GM18868 (cell line): ENCODE measurements around the gene BICD2.

Experiments used
- ATAC-seq: cut with Tn5 transposase; IDR thresholded peaks from one replicate; pipeline ENCODE4 v1.9.1; 2021; ENCODE audit warnings: mild to moderate bottlenecking, moderate library complexity; ENCODE audit not compliant: unreplicated experiment

BICD2 gene

DNA sequence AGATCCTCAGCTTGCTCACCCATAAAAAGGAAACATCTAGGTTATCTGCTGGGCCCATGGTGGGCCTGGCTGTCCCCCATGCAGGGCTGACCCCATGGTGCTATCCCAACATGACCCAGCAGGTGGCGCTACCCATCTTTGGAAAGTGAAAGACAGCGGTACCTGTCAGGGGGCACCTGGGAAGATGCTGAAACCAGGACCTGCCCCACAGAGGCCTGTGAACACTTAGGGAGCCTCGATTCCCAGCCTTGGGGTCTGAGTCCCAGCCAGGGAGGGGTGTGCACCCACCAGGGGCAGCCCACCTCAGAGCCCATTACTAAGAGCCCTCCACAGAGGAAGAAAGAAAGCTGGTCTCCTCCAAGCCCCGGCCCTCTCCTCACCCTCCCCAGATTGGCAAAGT is 48.1 kb downstream of the BICD2 start:
- ATAC-seq, result peak; percentile 53

DNA sequence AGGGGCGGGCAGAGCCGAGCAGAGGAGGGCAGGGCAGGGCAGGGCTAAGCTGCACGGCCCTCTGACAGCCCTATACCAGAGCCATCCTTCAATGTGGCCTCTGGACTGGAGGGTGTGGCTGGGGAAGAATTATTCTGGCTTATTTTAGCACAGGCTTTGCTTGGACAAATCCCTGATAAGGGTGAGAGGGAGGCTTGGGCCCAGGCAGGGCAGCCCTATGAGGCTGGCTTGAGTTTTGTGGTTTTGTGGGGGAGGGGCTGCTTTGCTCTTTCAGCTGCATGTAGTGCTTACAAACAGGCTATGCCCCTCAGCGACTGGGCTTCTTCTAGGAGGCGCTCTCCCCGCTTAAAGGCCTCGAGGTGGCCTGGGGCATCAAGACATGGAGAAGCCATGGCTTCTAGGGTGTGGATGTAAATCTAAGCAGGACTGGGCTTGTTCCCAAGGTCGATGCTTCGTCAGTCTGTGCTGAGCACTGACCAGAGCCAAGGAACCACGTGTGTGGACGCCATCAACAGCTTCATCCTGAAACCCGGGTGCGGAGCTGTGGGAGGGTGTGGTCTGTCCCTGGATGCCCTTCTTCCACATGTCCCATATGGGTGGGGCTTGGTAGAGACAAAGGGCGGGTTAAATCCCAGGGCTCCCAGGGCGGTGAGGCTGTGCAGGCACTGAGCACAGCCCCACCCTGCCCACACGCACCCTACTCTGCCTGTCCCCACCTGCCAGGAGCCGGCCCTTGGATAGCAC is 49.0 kb downstream of the BICD2 start:
- no peak for ATAC-seq

DNA sequence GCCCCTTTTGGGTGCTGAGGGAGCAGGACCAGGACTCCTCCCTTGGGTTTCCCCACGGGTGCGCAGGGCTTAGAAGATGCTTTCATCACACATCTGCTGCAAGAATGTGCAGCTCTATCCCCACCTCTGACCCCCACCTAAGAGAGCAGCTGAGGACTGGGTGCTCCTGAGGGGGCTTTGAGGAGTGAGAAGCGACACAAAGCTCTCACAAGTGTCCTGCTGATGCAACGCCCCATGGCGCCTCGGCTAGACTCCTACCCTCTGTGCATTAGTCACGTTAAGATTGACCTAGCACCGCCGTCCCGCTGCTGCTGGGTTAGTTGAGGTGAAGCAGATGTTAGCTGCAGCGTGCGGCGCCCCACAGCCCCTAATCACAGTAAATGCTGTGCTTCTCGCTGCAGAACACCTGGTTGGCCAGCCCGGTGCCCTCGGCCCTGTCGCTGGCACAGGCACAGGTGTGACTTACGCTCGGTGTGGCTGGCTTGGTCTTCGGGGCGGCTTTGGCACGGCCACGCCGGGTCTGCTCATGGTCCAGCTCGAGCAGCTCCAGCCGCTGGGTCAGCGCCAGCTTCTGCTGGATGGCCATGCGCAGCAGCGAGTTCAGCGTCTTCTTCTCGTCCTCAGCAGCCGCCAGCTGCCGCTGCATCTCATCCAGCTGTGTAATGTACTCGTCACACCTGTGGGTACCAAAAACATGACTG is 49.7 kb downstream of the BICD2 start:
- no peak for ATAC-seq

DNA sequence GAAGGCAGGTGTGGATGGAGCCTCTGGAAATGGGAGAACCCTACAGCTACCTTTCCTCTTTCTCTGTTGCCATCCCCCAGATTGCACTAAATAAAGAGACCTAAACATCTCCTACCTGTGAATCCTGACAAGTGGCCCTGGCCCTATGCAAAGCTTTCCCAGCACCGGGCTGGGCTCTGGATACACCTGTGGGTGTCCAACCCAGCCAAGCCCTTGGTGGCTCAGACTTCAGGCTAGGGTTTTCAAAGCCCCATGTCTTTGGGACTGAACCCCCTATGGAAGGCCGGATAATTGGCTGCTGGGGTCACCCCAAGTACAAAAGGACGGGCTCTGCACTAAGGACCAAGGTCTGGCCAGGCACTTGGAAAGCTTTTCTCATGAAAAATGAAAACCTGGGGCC is 50.6 kb downstream of the BICD2 start:
- no peak for ATAC-seq

DNA sequence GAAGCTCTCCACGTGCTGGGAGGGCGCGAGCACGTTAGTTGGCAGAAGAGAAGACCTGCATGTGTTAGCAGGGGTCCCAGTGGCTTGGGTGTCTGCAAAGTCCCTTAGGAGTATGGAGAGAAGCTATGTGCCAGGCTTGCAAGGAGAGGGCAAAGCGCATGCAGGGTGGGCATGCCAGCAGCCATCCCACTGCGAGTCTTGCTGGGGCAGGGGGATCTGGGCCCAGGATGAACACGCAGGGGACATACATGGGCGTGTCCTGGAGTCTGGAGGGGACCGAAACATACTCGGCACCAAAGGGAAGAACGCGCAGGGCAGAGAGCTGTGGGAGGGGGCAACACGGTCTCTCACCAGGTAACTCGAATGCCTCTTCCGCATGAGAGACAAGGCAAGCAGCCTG is 51.1 kb downstream of the BICD2 start:
- ATAC-seq, result no peak

DNA sequence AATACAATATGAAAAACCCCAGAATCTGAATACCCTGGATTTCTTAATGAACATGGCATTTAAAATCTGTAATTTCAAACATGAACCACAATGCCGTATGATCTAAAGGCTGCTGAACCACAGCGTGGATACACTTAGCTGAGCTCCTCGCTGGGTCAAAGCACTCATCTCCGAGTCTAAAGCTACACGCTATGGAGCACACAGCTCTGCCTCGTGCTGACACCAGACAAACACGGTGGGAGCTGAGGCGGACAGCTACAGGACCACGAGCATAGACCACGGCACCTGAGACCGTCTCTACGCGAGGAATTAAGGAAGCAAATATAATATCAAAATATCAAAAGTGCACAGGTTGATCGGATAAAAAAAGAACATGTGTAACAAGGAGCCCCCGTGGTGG is 51.9 kb downstream of the BICD2 start:
- no peak for ATAC-seq

DNA sequence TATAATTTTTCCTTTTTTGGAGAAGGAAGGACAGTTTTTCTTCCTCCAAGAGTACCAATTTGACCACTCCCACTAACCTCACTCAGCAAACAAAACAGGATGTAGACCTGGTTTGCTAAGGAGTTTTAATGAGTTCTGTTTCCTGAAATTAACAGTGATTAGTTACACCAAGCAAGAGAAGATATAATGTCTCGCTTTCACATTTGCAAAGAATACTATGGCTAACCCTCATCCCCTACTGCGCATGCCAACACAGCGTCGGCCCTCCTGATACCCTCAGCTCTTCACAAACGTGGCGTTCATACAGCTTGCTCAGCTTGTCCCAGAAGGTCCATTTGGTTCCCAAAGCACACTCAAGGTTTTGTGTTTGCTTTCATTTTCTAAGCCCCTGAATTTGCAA is 52.8 kb downstream of the BICD2 start:
- no peak for ATAC-seq

DNA sequence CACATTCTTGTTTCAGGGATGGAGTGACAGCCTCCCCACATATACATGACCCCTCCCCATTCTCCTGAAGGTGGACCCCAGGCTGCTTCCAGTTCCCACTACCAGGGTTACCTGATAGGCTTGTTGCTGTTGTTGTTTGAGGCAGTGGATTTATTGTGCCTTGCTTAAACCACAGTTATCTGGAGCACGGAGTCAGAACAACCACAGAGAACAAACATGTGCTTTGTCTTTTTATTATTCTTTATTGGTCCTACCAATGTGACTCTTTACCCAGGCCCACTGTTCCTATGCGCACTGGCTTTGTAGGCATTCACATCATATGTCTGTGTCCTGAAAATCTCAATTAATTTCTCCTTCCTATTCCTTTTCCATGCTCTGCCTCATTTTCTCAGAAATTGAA is 53.5 kb downstream of the BICD2 start:
- no peak for ATAC-seq

DNA sequence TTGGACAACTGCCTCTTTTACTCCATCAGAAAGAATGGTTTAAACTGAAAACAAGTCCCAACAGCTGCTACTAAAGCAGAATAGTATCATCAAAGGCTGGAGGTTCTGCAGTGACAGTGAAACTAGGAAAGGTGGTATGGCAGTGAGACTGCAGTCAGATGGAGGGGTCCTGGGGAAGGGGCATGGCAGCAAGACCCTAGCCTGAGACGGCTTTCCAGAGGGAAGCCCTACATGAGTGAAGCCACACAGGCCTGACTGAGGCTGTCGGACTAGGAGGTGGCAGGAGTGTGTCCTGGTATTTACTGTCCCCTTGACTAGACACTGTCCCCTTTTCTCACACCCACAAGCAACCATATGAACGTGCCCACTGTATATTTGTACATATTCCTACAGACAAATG is 54.3 kb downstream of the BICD2 start:
- ATAC-seq, result no peak

DNA sequence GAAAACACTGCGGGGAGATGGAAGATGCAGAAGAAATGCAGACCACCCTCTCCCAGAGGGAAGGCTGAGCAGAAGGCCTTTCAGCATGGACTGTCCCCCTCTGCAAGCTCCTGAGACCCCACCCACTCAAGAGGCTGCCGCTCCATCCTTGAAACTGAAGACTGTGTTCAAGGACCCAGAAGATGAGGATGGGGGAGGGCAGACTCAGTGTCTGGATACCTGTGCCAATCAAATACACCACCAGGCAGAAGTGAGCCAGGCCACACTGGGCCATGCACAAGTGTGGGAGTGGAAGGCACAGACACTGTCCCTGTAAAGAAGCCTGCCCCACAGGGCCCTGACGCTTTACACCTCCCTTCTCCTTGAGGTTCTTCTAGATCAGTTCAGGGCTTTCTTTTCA is 54.7 kb downstream of the BICD2 start:
- no peak for ATAC-seq

DNA sequence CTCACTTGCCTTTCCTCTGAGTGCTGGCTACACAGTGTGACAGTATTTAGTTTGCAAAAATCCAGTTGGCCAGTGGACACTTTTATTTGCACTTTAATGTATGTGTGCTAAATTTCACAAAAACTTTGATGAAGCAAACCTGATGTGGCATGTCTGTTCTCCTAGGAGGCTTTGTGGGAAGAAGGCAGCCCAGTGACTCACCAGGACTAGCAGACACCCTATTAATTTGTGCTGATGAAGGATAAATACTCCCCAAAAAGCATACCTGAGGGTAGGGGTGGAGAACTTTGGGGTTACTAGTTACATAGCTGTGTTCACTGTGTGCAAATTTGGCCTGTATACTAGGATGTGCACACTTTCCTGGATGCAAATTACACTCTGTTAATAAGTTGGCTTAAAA is 55.4 kb downstream of the BICD2 start:
- ATAC-seq, result no peak

DNA sequence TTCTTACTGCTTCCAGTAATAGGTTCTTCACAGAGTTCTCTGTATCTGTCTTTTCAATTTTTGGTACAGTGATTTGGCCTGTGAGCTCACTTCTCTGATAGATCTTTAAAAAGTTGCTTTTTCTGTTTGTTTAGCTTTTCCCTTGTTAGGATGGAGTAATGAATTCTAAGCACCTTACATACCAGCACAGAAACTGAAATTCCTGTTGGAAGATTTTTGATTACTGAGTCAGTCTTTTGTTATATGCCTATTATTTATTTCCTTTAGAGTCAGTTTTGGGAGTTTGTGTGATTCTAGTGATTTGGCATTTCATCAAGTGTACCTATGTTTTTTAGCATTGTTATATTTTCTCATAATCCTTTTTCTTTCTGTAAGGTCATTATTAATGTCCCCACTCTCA is 57.1 kb downstream of the BICD2 start:
- ATAC-seq, result no peak

DNA sequence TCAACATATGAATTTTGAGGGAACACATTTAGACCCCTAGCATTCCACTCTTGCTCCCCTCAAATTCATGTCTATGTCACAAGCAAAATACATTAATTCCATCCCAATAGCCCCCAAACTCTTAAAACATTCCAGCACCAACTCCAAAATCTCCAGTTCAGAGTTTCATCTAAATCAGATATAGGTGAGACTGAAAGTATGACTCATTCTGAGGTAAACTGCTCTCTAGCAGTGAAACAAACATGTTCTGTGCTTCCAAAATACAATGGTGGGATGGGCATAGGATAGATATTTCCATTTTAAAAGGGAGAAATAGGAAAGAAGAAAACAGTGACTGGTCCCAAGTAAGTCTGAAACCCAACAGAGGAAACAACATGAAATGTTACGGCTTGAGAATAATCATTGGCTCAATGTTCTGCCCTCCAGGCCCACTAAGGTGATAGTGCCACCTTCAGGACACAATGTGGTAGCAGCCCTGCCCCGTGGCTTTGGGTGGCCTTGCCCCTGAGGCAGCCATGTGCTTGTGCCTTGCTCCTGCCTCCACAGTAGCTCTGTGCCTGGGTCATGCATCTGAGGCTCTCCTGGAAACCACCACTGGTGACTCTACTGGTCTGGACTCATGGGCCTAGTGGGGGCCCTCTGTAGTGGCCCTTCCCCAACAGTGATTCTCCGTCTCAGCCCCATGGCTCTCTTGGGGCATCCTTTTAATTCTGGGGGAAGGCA is 58.3 kb downstream of the BICD2 start:
- peak; percentile 80 for ATAC-seq

DNA sequence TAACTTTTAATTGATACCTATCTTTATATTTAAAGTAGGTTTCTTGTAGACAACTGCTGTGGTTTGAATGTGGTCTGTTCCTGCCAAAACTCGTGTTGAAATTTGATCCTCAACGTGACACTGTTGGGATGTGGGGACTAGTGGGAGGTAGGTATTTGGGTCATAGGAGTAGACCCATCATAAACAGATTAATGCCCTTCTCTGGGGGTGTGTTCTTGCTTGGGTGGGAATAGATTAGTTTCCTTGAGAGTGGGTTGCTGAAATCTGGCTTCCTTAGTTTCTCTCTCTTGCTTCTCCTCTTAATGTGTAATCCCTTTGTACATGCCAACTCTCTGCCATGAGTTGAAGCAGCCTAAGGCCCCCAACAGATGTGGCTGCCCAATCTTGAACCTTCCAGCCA is 60.1 kb downstream of the BICD2 start:
- ATAC-seq, result no peak

DNA sequence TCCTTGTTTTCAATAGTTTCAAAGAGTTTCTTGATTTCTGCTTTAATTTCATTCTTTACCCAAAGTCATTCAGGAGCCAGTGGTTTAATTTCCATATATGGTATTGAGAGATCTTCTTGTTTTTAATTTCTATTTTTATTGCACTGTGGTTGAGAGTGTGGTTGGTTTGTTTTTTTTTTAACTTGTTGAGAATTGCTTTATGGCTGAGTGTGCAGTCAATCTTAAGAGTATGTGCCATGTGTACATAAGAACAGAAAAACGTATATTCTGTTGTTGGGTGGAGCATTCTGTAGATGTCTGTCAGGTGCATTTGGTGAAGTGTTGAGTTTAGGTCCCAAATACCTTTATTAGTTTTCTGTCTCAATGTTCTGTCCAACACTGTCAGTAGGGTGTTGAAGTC is 68.0 kb downstream of the BICD2 start:
- ATAC-seq, result no peak

DNA sequence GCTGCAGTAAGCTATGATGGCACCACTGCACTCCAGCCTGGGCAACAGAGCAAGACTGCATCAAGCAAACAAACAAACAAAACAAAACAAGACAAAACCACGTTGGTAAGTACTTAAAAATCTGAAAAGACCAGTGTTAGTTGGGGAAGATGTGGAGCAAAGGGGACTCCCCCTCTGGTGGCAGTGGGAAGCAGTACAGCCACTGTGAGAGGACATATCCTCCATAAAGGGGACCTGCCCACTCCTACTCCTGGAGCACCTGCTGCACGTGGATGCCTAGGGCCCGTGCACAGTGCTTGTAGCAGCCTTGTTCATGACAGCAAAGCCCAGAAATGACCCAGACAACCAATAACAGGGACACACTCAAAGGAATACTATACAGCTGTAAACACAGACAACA is 77.7 kb downstream of the BICD2 start:
- no peak for ATAC-seq

DNA sequence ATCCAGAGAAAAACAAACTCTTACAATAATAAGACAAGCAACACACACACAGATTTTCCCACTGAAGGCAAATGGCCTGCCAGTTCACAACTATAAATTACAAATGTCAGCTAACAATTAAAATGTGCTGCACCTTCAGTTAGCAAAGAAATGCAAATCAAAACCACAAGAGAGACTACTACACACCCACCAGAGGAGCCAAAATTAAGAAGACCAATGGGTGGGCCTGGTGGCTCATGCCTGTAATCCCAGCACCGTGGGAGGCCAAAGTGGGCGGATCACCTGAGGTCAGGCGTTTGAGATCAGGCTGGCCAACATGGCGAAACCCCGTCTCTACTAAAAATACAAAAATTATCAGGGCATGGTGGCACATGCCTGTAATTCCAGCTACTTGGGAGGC is 79.6 kb downstream of the BICD2 start:
- ATAC-seq, result no peak

DNA sequence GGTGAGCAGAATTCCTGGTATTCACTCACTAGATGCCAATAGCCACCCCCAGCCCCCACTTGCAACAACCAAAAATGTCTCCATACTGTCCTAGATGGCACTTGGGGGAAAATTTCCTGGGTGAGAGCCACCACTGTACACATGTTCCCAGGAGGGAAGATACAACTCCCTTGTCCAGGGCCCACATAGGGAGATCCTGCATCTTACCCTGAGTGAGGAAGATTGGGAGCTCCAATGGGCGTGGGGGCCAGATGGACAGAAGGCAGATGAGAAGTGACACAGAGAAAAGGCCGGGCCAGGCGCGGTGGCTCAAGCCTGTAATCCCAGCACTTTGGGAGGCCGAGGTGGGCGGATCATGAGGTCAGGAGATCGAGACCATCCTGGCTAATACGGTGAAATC is 82.4 kb downstream of the BICD2 start:
- no peak for ATAC-seq

DNA sequence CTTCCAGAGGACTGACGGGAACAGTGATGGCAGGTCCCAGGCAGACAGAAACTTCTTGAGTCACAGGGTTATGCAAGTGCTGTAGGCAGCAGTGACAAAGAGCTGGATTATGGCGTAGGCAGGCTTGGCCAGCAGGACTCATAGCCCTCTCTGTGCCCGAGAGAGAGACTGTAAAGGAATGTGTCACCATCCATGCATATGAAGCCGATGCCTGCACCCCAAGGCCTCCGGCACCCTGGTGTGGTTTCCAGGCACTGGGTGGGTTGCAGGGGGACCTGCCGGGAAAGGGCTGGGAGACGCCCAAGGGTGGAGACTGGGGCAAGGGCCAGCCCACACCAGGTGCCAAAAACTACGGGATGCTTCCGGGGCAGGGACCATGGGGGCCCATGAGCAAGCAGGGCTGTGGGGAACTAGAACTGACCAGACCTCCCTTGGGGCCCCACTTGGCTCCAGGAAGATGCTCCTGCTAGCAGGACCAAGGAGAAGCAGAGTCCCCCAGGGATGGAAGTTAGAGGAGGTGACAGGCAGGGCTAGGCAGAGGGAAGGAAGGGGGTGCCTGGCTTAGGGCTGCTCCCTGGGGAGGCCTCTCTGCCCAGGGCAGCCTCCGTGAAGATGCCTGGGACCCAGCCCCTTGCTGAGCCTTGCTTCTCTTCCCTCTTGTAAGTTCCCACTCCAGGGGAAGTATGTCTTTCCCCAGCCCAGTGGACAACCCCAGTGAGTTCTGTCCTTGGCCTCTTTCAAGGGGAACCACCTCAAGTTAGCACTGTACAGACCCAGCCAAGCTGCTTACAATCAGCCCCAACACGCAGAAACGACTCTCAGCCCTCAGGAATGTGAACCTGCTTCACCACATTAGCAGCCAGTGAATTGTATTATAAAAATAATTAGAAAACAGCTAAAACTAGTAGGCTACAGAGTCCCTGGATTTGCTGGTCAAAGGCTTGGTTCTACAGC is 84.2 kb downstream of the BICD2 start:
- ATAC-seq, result no peak

DNA sequence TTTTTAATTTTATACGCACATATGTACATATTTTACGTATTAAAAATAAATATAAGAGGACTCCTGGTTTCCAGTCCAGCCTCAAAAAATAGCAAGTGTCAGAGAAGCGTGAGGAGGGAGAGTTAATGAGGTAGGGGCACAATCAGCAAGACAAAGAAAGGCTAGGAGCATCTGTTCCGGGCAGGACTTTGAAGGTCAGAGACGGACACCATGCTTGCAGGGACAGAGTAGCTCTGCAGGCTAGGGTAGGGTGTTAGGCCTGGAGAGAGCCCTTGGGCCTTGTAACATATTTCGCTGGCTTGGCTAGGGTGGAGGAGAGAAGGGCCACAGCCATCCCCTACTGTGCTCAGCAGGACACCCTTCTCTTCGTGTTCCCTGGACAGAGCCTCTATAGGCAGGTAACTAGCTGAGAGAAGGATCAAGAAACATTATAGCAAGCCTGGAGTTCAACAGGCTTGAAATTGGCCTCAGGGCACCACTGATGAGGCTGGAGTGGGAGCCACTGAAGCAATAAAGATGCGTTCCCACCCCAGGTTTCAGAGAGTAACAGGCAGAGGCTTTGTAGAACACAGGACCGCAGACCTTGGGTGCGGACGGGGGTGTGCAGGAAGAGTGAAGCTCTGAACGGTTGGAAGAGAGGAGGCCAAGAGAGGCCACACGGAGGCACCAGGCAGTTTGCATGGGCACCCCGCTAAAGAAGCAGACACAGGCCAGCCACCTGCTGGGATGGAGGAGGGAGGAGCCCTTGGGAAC is 85.0 kb downstream of the BICD2 start:
- ATAC-seq, result no peak
